HEK293 (cell line): ENCODE data around the gene CCL27.
A peak's percentile ranks its signal among the peaks of the same experiment; 100 is the strongest.

Experiments used
- CTCF ChIA-PET: fragments of 350-600 bp; formaldehyde crosslinking; extraction: SDS; loops from one replicate; lab custom pipeline; 2021; ENCODE audit warnings: antibody characterized with exemption; lab: Yijun Ruan, JAX
- POLR2A ChIA-PET: fragments of 300-600 bp; formaldehyde crosslinking; extraction: SDS; loops from one replicate; lab custom pipeline; 2020; ENCODE audit warnings: antibody characterized with exemption, inconsistent platforms; lab: Yijun Ruan, JAX
- H3K27ac ChIP-seq: fragments of 200-500 bp; sonication (Bioruptor generic); 2 replicates; pipeline ENCODE4 v1.5.1; 2014; ENCODE audit warnings: low read depth, low read length, control low read depth, inconsistent platforms; ENCODE audit errors: extremely low read depth
- H3K36me3 ChIP-seq, 2 experiments: fragments of 200-500 bp in 1 of 2; sonication (Bioruptor generic) in 1 of 2; 1 replicate in 1 of 2; 2 replicates in 1 of 2; pipeline ENCODE4 v1.5.1; 2014 to 2017; ENCODE audit warnings: inconsistent platforms in 2 of 2, low read length in 2 of 2; ENCODE audit not compliant: control insufficient read depth in 2 of 2, insufficient read depth in 1 of 2
- H3K4me1 ChIP-seq: fragments of 200-500 bp; sonication (Bioruptor generic); 2 replicates; pipeline ENCODE4 v1.5.1; 2014; ENCODE audit warnings: mild to moderate bottlenecking, low read length, inconsistent platforms; ENCODE audit not compliant: control insufficient read depth, insufficient read depth
- H3K4me3 ChIP-seq: 2 replicates; pipeline ENCODE4 v1.5.1; 2011; ENCODE audit warnings: low read depth, mild to moderate bottlenecking, control low read depth, low read length, moderate library complexity
- H3K9me3 ChIP-seq: fragments of 200-500 bp; sonication (Bioruptor generic); 2 replicates; pipeline ENCODE4 v1.5.1; 2014; ENCODE audit warnings: low read depth, low read length, inconsistent platforms; ENCODE audit not compliant: control insufficient read depth, insufficient read depth
- CTCF ChIP-seq: fragments of 450-650 bp; formaldehyde crosslinking; IDR thresholded peaks from 2 replicates; pipeline ENCODE4 v1.5.1; 2016; ENCODE audit warnings: missing biosample characterization, missing genetic modification characterization
- EGR2 ChIP-seq: fragments of 450-650 bp; formaldehyde crosslinking; IDR thresholded peaks from 2 replicates; pipeline ENCODE4 v1.5.1; 2016; ENCODE audit warnings: low read depth, missing biosample characterization, missing genetic modification characterization
- GLIS1 ChIP-seq: fragments of 450-650 bp; formaldehyde crosslinking; IDR thresholded peaks from 2 replicates; pipeline ENCODE4 v1.5.1; 2016; ENCODE audit warnings: missing biosample characterization, missing genetic modification characterization
- GLIS2 ChIP-seq: fragments of 450-650 bp; formaldehyde crosslinking; IDR thresholded peaks from 2 replicates; pipeline ENCODE4 v1.5.1; 2016; ENCODE audit warnings: missing biosample characterization, missing genetic modification characterization
- IKZF3 ChIP-seq: fragments of 450-650 bp; IDR thresholded peaks from 2 replicates; pipeline ENCODE4 v1.5.0; 2018; ENCODE audit warnings: missing biosample characterization, mild to moderate bottlenecking, missing genetic modification characterization, moderate library complexity
- KLF1 ChIP-seq: fragments of 450-650 bp; formaldehyde crosslinking; IDR thresholded peaks from 2 replicates; pipeline ENCODE4 v1.5.1; 2016; ENCODE audit warnings: missing biosample characterization, missing genetic modification characterization
- KLF9 ChIP-seq: fragments of 450-650 bp; formaldehyde crosslinking; IDR thresholded peaks from 2 replicates; pipeline ENCODE4 v1.5.1; 2016; ENCODE audit warnings: missing biosample characterization, missing genetic modification characterization, low read depth
- PATZ1 ChIP-seq: fragments of 450-650 bp; formaldehyde crosslinking; IDR thresholded peaks from 2 replicates; pipeline ENCODE4 v1.5.1; 2016; ENCODE audit warnings: missing biosample characterization, missing genetic modification characterization
- PRDM1 ChIP-seq: fragments of 450-650 bp; formaldehyde crosslinking; IDR thresholded peaks from 2 replicates; pipeline ENCODE4; 2016; ENCODE audit warnings: missing biosample characterization, missing genetic modification characterization
- SP3 ChIP-seq: fragments of 450-650 bp; formaldehyde crosslinking; IDR thresholded peaks from 2 replicates; pipeline ENCODE4 v1.5.1; 2016; ENCODE audit warnings: missing biosample characterization, missing genetic modification characterization
- ZBTB17 ChIP-seq: fragments of 450-650 bp; formaldehyde crosslinking; IDR thresholded peaks from 2 replicates; pipeline ENCODE4 v1.5.1; 2016; ENCODE audit warnings: missing biosample characterization, missing genetic modification characterization
- ZBTB20 ChIP-seq: fragments of 450-650 bp; formaldehyde crosslinking; IDR thresholded peaks from 2 replicates; pipeline ENCODE4 v1.5.1; 2016; ENCODE audit warnings: missing biosample characterization, missing genetic modification characterization
- ZBTB7A ChIP-seq: fragments of 450-650 bp; formaldehyde crosslinking; IDR thresholded peaks from 2 replicates; pipeline ENCODE4 v1.5.1; 2016; ENCODE audit warnings: low read depth, missing biosample characterization, missing genetic modification characterization
- ZBTB8A ChIP-seq: fragments of 450-650 bp; formaldehyde crosslinking; IDR thresholded peaks from 2 replicates; pipeline ENCODE4 v1.5.1; 2016; ENCODE audit warnings: missing biosample characterization, missing genetic modification characterization
- ZIC2 ChIP-seq: fragments of 450-650 bp; formaldehyde crosslinking; IDR thresholded peaks from 2 replicates; pipeline ENCODE4 v1.5.1; 2016; ENCODE audit warnings: missing biosample characterization, missing genetic modification characterization
- ZNF10 ChIP-seq: fragments of 450-650 bp; formaldehyde crosslinking; IDR thresholded peaks from 2 replicates; pipeline ENCODE4 v1.5.1; 2017; ENCODE audit warnings: missing biosample characterization, missing genetic modification characterization
- ZNF174 ChIP-seq: fragments of 450-650 bp; formaldehyde crosslinking; IDR thresholded peaks from 2 replicates; pipeline ENCODE4 v1.5.0; 2017; ENCODE audit warnings: missing biosample characterization, mild to moderate bottlenecking, missing genetic modification characterization
- ZNF214 ChIP-seq: fragments of 450-650 bp; formaldehyde crosslinking; IDR thresholded peaks from 2 replicates; pipeline ENCODE4 v1.5.1; 2017; ENCODE audit warnings: missing biosample characterization, mild to moderate bottlenecking, missing genetic modification characterization, borderline replicate concordance
- ZNF335 ChIP-seq: fragments of 450-650 bp; formaldehyde crosslinking; conservative IDR thresholded peaks from 2 replicates; pipeline ENCODE4 v1.5.1; 2016; ENCODE audit warnings: missing biosample characterization, missing genetic modification characterization
- ZNF366 ChIP-seq: fragments of 450-650 bp; formaldehyde crosslinking; conservative IDR thresholded peaks from 2 replicates; pipeline ENCODE4 v1.5.1; 2016; ENCODE audit warnings: missing biosample characterization, missing genetic modification characterization
- ZNF473 ChIP-seq: fragments of 450-650 bp; formaldehyde crosslinking; IDR thresholded peaks from 2 replicates; pipeline ENCODE4 v1.5.1; 2017; ENCODE audit warnings: missing biosample characterization, missing genetic modification characterization
- ZNF561 ChIP-seq: fragments of 450-650 bp; IDR thresholded peaks from 2 replicates; pipeline ENCODE4 v1.5.1; 2018; ENCODE audit warnings: missing biosample characterization, missing genetic modification characterization, borderline replicate concordance
- ZNF600 ChIP-seq: fragments of 450-650 bp; formaldehyde crosslinking; IDR thresholded peaks from 2 replicates; pipeline ENCODE4 v1.5.1; 2016; ENCODE audit warnings: missing biosample characterization, missing genetic modification characterization
- ZNF623 ChIP-seq: fragments of 450-650 bp; formaldehyde crosslinking; IDR thresholded peaks from 2 replicates; pipeline ENCODE4 v1.5.1; 2016; ENCODE audit warnings: missing biosample characterization, missing genetic modification characterization
- ZNF654 ChIP-seq: fragments of 450-650 bp; formaldehyde crosslinking; IDR thresholded peaks from 2 replicates; pipeline ENCODE4 v1.5.1; 2016; ENCODE audit warnings: low read depth, missing biosample characterization, missing genetic modification characterization
- ZNF660 ChIP-seq: fragments of 450-650 bp; IDR thresholded peaks from 2 replicates; pipeline ENCODE4 v1.5.1; 2018; ENCODE audit warnings: missing biosample characterization, mild to moderate bottlenecking, missing genetic modification characterization
- ZNF664 ChIP-seq: fragments of 450-650 bp; formaldehyde crosslinking; IDR thresholded peaks from 2 replicates; pipeline ENCODE4 v1.5.1; 2016; ENCODE audit warnings: missing biosample characterization, missing genetic modification characterization
- ZSCAN16 ChIP-seq: fragments of 450-650 bp; formaldehyde crosslinking; IDR thresholded peaks from 2 replicates; pipeline ENCODE4 v1.5.1; 2016; ENCODE audit warnings: missing biosample characterization, missing genetic modification characterization
- ZSCAN23 ChIP-seq: fragments of 450-650 bp; formaldehyde crosslinking; IDR thresholded peaks from 2 replicates; pipeline ENCODE4 v1.5.1; 2016; ENCODE audit warnings: missing biosample characterization, missing genetic modification characterization
- ZSCAN30 ChIP-seq: fragments of 450-650 bp; IDR thresholded peaks from 2 replicates; pipeline ENCODE4 v1.5.1; 2018; ENCODE audit warnings: missing biosample characterization, mild to moderate bottlenecking, missing genetic modification characterization, moderate library complexity

Gene CCL27

GRCh38 chr9:34701769-34702736 is 39.6 kb upstream of the CCL27 start:
- Histone ChIP-seq H3K4me1 (peaks cover 2% of the 10 kb centered on the region; the same call in 1 of the 2 replicates), H3K4me3 (peak overlapping the region; percentile 48), H3K36me3 (no peaks in the 10 kb centered on the region), H3K9me3 (no peaks in the 10 kb centered on the region), H3K27ac (no peak overlapping the region)
- ChIA-PET CTCF (interaction anchor here (0.5 to 7.1 kb wide), 70 partner anchors 8 to 810 kb away, joined by 3 to 116 read pairs (median 5); partner anchors contain the start of genes CCL19, CCL21, CCL27 and PIGO), POLR2A (interaction anchor here (0.5 to 0.7 kb wide), 2 partner anchors 37 to 93 kb away, joined by 3 read pairs; no protein-coding TSS in a partner anchor)
- TF ChIP-seq ZBTB20 (tag by site-specific recombination) (0 out of 2 replicates have a peak, but pooled peaks have one; percentile 13), ZNF654 (tag by site-specific recombination) (peak; percentile 49), KLF9 (tag by site-specific recombination) (no peak), IKZF3 (tag by site-specific recombination) (0 out of 2 replicates have a peak, but pooled peaks have one; percentile 76), PRDM1 (peak; percentile 58; the same call in 1 of the 2 replicates), CTCF (tag by site-specific recombination) (peak; percentile 59), SP3 (tag by site-specific recombination) (no peak), ZBTB8A (peak; percentile 53), ZNF366 (tag by site-specific recombination) (peak; percentile 74), ZSCAN30 (tag by site-specific recombination) (0 out of 2 replicates have a peak, but pooled peaks have one; percentile 42), ZSCAN16 (no peak), KLF1 (tag by site-specific recombination) (no peak), ZIC2 (0 out of 2 replicates have a peak, but pooled peaks have one; percentile 10), GLIS1 (tag by site-specific recombination) (peak; percentile 19; the same call in 1 of the 2 replicates), ZNF660 (tag by site-specific recombination) (0 out of 2 replicates have a peak, but pooled peaks have one; percentile 29), ZNF335 (peak; percentile 97), ZBTB17 (tag by site-specific recombination) (0 out of 2 replicates have a peak, but pooled peaks have one; percentile 15), GLIS2 (tag by site-specific recombination) (0 out of 2 replicates have a peak, but pooled peaks have one; percentile 2)

GRCh38 chr9:34701023-34701768 is 38.7 kb upstream of the CCL27 start:
- H3K9me3 ChIP-seq: no peaks in the 10 kb centered on the region
- ChIA-PET POLR2A (interaction anchor here (0.7 kb wide), 1 partner anchor 951 kb away, joined by 3 read pairs; no protein-coding TSS in a partner anchor), CTCF (interaction anchor here (0.5 to 7.1 kb wide), 52 partner anchors 9 to 1301 kb away, joined by 3 to 116 read pairs (median 5); partner anchors contain the start of genes CCL19, CCL21, DCTN3 and GALT)
- no peak overlapping the region for H3K27ac ChIP-seq
- H3K4me3 ChIP-seq: peak overlapping the region; percentile 48
- peaks cover 2% of the 10 kb centered on the region; the same call in 1 of the 2 replicates for H3K4me1 ChIP-seq
- H3K36me3 ChIP-seq: no peaks in the 10 kb centered on the region
- TF ChIP-seq ZNF174 (tag by site-specific recombination) (no peak), EGR2 (tag by site-specific recombination) (peak; percentile 27; the same call in 1 of the 2 replicates), ZNF561 (0 out of 2 replicates have a peak, but pooled peaks have one; percentile 26), ZNF600 (tag by site-specific recombination) (0 out of 2 replicates have a peak, but pooled peaks have one; percentile 23), ZNF664 (tag by site-specific recombination) (no peak), ZBTB8A (peak; percentile 77), ZSCAN23 (tag by site-specific recombination) (no peak), ZNF623 (no peak), ZBTB7A (tag by site-specific recombination) (no peak), ZNF473 (tag by site-specific recombination) (no peak), ZNF214 (no peak), ZNF10 (tag by site-specific recombination) (no peak), PATZ1 (tag by site-specific recombination) (peak; percentile 63)
